Measurements from ENCODE around the gene ANAPC15.

Gene ANAPC15

DNA sequence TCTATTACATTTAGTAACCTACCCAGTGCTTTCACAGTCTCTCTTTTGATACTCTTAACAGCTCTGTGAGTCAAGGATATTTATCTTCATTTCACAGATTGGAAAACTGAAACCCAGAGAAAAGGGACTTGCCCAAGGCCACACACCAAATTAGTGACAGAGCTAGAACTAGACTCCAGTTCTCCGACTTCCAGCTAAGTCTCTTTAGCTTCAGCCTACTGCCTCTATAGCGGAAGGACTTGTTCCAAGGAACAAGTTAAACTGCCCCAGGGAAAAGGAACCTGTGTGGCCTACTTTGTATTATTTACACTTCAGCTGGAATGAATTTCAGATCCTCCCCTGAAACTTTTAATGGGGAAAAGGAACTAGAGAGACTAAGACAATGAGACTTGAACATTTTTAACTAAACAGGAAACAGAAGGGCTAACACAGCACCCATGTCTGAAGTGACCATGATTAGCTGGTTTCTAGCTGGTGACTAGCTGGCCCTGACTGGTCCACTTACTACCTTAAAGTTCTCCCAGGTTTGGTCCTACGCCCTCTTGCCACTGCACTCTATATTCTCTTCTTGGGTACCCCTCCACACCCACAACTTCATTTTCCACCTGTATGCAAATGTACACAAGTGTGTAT is 30.6 kb downstream of the ANAPC15 start:
- DNase-seq (ENCODE audit: low read depth, low spot score), result no peak
- in situ Hi-C loops (cut with HindIII; ENCODE audit: low sequenced_read_pairs), result no loop called here
- no peak overlapping the region for H3K4me3 ChIP-seq (ENCODE audit: low read depth, low read length)
- TF ChIP-seq, protein P1, sequence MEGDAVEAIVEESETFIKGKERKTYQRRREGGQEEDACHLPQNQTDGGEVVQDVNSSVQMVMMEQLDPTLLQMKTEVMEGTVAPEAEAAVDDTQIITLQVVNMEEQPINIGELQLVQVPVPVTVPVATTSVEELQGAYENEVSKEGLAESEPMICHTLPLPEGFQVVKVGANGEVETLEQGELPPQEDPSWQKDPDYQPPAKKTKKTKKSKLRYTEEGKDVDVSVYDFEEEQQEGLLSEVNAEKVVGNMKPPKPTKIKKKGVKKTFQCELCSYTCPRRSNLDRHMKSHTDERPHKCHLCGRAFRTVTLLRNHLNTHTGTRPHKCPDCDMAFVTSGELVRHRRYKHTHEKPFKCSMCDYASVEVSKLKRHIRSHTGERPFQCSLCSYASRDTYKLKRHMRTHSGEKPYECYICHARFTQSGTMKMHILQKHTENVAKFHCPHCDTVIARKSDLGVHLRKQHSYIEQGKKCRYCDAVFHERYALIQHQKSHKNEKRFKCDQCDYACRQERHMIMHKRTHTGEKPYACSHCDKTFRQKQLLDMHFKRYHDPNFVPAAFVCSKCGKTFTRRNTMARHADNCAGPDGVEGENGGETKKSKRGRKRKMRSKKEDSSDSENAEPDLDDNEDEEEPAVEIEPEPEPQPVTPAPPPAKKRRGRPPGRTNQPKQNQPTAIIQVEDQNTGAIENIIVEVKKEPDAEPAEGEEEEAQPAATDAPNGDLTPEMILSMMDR (IDR thresholded peaks at IDR 0.05; ENCODE audit: low read depth, low read length), result no peak

DNA sequence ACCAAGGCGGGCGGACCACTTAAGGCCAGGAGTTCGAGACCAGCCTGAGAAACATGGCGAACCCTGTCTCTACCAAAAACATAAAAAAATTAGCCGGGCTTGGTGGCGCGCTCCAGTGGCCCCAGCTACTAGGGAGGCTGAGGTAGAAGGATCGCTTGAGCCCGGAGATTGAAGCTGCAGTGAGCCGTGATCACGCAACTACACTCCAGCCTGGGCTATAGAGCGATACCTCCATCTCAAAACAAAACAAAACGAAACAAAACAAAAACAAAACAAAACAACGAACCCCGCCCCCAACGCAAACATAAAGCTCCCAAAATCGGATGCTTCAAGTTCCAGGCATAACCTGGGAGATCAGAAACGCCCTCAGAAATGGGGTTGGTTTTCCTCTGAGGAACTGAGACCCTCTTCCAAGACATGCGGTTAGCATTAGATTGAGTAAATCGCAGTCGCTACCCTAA is 31.3 kb downstream of the ANAPC15 start:
- no peak for DNase-seq (ENCODE audit: low read depth, low spot score)
- H3K4me3 ChIP-seq (ENCODE audit: low read depth, low read length), result peak overlapping the region; percentile 56
- TF ChIP-seq, protein P1 (IDR thresholded peaks at IDR 0.05; ENCODE audit: low read depth, low read length), result no peak
- in situ Hi-C loops (cut with HindIII; ENCODE audit: low sequenced_read_pairs), result no loop called here

DNA sequence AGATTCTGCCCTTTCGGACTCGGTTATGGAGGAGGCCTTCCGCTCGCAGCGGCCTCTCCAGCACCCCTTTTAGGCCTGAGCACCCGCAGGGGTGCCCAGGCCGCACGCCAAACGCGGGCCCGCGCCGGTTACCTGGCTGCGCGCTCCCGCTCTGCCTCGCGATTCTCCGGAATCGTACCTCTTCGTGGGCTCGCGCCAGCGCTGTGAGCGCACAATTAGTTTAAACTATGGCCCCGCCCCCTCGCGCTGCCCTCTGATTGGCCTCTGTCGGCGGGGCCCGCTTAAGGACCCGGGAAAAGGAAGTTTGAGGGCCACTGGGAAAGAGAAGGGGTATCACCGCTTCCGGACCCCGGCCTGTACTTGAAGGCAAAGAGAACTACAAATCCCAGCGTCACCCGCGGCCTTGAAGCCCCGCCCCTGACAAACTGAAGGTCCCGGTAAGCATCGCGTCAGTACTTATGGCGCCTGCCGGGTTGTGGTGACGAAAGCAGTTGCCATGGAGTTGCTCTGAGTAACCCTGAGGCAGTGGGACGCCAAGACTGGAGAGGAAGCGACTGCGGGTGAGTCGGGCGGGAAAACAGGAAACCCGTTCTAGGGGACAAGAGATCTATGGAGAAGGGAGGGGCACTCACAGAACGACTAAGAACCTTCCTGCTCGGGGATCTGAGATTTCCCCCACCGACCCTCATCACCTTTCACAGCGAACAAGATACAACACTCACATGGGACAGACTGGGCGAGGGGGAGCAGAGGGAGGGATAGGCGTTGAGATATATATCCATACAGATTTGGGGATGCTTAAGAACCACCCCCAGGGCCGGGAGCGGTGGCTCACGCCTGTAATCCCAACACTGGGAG is 31.9 kb downstream of the ANAPC15 start, which contains the start of the genes LRRC51 and NUMA1:
TSS of gene LRRC51 (plus strand) at position 525 of the 858 bp plus-strand sequence. CDS start 8,234 bp downstream, outside the sequence.
TSS of gene NUMA1 (minus strand) at position 217 of the 858 bp plus-strand sequence. CDS start 44,599 bp downstream, outside the sequence.
- TF ChIP-seq, protein P1 (IDR thresholded peaks at IDR 0.05; ENCODE audit: low read depth, low read length), result no peak
- in situ Hi-C loops (cut with HindIII; ENCODE audit: low sequenced_read_pairs), result no loop called here
- peak within 1 kb of the TSS; percentile 56 for H3K4me3 ChIP-seq (ENCODE audit: low read depth, low read length)
- DNase-seq (ENCODE audit: low read depth, low spot score), result peak; percentile 100

DNA sequence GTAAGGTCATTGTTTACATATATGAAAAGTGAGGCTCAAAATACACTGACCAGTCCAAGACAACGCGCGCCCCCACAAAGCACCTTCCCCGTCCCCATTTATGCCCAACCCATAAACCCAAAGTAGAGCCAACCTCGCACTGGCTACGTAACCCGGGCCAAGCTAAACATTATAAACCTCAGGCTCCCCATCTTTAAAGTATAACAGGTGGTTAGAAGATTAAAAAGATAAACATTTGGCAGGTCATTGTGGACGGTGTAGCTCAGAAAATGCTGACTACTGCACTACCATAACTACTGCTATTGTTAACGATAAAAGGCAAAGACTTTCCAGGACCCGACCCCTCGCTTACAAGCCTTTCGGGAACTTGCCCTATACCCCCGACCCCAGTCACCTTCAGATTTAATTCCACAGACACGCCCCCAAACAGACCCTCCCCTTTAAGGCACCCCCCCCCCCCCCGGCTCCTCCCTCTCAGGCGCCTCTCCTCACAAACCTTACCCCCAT is 32.6 kb downstream of the ANAPC15 start:
- peak overlapping the region; percentile 56 for H3K4me3 ChIP-seq (ENCODE audit: low read depth, low read length)
- in situ Hi-C loops (cut with HindIII; ENCODE audit: low sequenced_read_pairs), result no loop called here
- TF ChIP-seq, protein P1 (IDR thresholded peaks at IDR 0.05; ENCODE audit: low read depth, low read length), result no peak
- no peak for DNase-seq (ENCODE audit: low read depth, low spot score)

DNA sequence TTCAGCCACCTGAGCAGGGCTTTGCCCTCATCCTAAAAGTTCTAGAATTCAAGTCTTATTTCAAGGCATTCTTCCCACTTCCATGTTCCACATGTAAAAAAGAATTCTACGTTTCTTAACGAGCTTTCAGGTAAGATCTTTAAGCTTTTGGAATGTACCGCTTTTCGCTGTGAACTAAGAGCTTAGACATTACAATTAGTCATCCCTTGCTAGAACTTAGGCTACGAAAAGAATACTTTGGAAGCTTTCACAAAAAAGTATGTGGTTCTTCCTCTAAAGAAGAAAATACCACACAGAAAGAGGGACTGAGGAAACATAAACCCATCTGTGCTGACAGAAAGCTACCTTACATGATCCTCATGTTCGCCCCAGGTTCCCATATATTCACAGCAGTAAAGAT is 34.0 kb downstream of the ANAPC15 start:
- peak overlapping the region; percentile 56 for H3K4me3 ChIP-seq (ENCODE audit: low read depth, low read length)
- TF ChIP-seq, protein P1 (IDR thresholded peaks at IDR 0.05; ENCODE audit: low read depth, low read length), result no peak
- no peak for DNase-seq (ENCODE audit: low read depth, low spot score)
- in situ Hi-C loops (cut with HindIII; ENCODE audit: low sequenced_read_pairs), result no loop called here

DNA sequence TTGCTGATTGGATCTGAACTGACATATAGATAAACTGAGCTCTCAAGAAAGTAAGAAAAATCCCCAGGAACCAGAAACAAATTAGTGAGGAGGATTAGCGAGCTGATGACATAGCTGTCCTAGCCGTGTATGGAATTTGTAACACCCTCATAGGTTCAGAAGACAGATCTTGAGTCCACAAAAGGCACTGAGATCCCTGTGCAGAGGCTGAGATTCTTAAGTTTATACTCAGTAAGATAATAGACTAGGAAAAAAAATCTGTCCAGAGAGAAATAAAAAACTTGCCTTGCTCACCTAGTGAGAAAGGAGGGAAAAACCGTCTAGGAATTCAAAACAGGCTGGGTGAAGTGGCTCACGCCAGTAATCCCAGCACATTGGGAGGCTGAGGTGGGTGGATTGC is 36.7 kb downstream of the ANAPC15 start:
- H3K4me3 ChIP-seq (ENCODE audit: low read depth, low read length), result no peak overlapping the region
- TF ChIP-seq, protein P1 (IDR thresholded peaks at IDR 0.05; ENCODE audit: low read depth, low read length), result no peak
- no peak for DNase-seq (ENCODE audit: low read depth, low spot score)
- in situ Hi-C loops (cut with HindIII; ENCODE audit: low sequenced_read_pairs), result no loop called here

Measured in astrocyte of the spinal cord (primary cell).